Kidney (tissue), 14 donors: ENCODE data around the gene PTPRG. TPM values are rescaled to one million over a fixed set of nuclear protein-coding genes. Genes with fewer than 3 reads are reported as not detected.

Source experiments
- DNase-seq, 5 donors: peaks; one replicate each; pipeline ENCODE4 v3.0.0-alpha.2; 2013 to 2020
- FAIRE-seq: peaks from 2 replicates; lab custom pipeline; 2012; peaks lifted over from hg19 to GRCh38; lab: Jason Lieb, UNC
- H3K27ac ChIP-seq, 2 donors: one replicate each; pipeline ENCODE4 v1.7.0; 2013; ENCODE audit warnings: low read depth in 2 of 2, low read length in 2 of 2, inconsistent platforms in 1 of 2
- H3K27me3 ChIP-seq: one replicate; pipeline ENCODE4 v1.7.1; 2013; ENCODE audit warnings: low read length, inconsistent platforms; ENCODE audit not compliant: control insufficient read depth, insufficient read depth
- H3K36me3 ChIP-seq, 3 donors: one replicate each; pipeline versions ENCODE4 v1.7.0 to v1.7.1; 2013; ENCODE audit warnings: low read length in 3 of 3, control low read depth in 1 of 3, inconsistent platforms in 1 of 3; ENCODE audit not compliant: insufficient read depth in 3 of 3, control insufficient read depth in 2 of 3
- H3K4me1 ChIP-seq, 3 donors: one replicate each; pipeline versions ENCODE4 v1.7.0 to v1.7.1; 2013; ENCODE audit warnings: low read length in 3 of 3, inconsistent platforms in 1 of 3, low read depth in 1 of 3; ENCODE audit not compliant: control insufficient read depth in 2 of 3, insufficient read depth in 2 of 3
- H3K4me3 ChIP-seq, 3 donors: one replicate each; pipeline versions ENCODE4 v1.7.0 to v1.8.1; 2013; ENCODE audit warnings: low read length in 3 of 3, control low read depth in 1 of 3, inconsistent platforms in 1 of 3
- H3K9ac ChIP-seq, 3 donors: one replicate each; pipeline versions ENCODE4 v1.7.0 to v1.7.1; 2013; ENCODE audit warnings: low read length in 3 of 3, control low read depth in 1 of 3, inconsistent platforms in 1 of 3
- H3K9me3 ChIP-seq, 3 donors: one replicate each; pipeline versions ENCODE4 v1.7.0 to v1.7.1; 2013; ENCODE audit warnings: low read length in 3 of 3, control low read depth in 1 of 3, inconsistent platforms in 1 of 3; ENCODE audit not compliant: control insufficient read depth in 2 of 3, insufficient read depth in 1 of 3
- intact Hi-C: fragments of 100-400 bp; cut with DNase I; formaldehyde crosslinking; loops from one replicate; pipeline ENCODE4 v1.11.1; 2022
- polyA plus RNA-seq: library from polyadenylated mRNA; stranded (reverse); fragments of 350-450 nt; fragmentation: Illumina TruSeq; extraction: RNeasy Lipid Tissue Mini Kit (QIAGEN cat#74804); gene quantifications from one replicate; pipeline ENCODE4 v1.2.3, GENCODE V29; 2014; ENCODE audit warnings: low read depth, low replicate concordance; ENCODE audit not compliant: insufficient read depth
- total RNA-seq: library from RNA; stranded (reverse); fragmentation: NEBNext Ultra II Directional; extraction: Animal tissue kit (Norgen Biotek cat#: 25700); gene quantifications from one replicate; pipeline ENCODE4 v1.2.1, GENCODE V29; 2021
- TF ChIP-seq, protein P1 (sequence below): IDR thresholded peaks from 3 replicates; pipeline ENCODE4 v1.5.1; 2012; ENCODE audit warnings: mild to moderate bottlenecking, moderate library complexity, borderline replicate concordance; ENCODE audit not compliant: insufficient read depth; ENCODE audit errors: extremely low read depth
- donor health status: control.
- donor health status: control.
- donor health status: control.
- donor health status: control.
- donor health status: control.
- donor health status: DM: yes; HTN: yes; CAD: no.
- donor health status: Normal renal cell carcinoma (clear cell type).

Gene PTPRG
- total and polyA plus RNA-seq, 2 donors from 2014 or later: 9.2 to 154 TPM

DNA sequence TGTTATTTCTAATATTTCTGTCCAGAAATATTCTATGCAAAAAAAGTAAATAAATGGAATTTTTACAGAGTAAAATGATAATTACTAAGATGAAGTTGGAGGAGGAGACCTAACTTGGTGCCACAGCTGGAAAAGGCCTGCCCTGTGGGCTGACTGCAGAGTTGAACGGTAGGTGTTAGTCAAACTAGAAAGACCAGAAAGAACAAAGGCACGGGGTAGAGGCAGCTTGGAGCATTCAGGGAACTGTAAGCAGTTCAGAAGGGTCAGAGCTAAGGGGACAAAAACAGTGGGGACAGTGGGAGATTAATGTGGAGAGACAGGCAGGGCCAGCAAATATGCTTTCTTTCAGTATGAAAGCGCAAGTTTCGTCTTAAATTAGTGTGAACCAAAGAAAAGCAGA is 39.3 kb upstream of the PTPRG start:
- Histone ChIP-seq H3K9ac (no peak overlapping the region), H3K27ac (no peak overlapping the region), H3K9me3 (no peaks in the 10 kb centered on the region), H3K27me3 (no peaks in the 10 kb centered on the region), H3K36me3 (no peaks in the 10 kb centered on the region), H3K4me1 (peaks cover 0 to 8% (median 0%) of the 10 kb centered on the region in 3 donors), H3K4me3 (no peak overlapping the region)
- DNase-seq (peak in 2 of 5 donors; percentile 18 to 47), FAIRE-seq (no peak)
- intact Hi-C loops: no loop called here
- TF ChIP-seq, protein P1, sequence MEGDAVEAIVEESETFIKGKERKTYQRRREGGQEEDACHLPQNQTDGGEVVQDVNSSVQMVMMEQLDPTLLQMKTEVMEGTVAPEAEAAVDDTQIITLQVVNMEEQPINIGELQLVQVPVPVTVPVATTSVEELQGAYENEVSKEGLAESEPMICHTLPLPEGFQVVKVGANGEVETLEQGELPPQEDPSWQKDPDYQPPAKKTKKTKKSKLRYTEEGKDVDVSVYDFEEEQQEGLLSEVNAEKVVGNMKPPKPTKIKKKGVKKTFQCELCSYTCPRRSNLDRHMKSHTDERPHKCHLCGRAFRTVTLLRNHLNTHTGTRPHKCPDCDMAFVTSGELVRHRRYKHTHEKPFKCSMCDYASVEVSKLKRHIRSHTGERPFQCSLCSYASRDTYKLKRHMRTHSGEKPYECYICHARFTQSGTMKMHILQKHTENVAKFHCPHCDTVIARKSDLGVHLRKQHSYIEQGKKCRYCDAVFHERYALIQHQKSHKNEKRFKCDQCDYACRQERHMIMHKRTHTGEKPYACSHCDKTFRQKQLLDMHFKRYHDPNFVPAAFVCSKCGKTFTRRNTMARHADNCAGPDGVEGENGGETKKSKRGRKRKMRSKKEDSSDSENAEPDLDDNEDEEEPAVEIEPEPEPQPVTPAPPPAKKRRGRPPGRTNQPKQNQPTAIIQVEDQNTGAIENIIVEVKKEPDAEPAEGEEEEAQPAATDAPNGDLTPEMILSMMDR: no peak

DNA sequence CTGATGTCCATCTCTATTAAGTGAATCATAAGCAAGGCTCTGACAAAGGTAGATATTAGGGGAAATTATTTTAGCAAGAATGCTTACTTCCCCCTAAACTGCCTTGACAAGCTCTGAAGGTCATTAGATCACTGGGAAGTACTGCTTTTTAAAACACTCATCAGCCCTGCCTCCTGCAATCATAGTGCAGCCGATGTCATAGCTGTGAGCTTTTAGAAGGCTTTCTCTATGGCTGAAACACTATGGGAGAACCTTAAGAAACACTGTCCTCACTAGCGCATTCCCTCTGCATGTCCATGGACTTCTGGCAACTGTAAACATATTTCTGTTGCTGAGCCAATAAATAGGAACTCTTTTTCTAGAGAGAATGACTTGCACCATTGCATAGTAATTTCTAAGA is 38.7 kb upstream of the PTPRG start:
- Histone ChIP-seq H3K27ac (no peak overlapping the region), H3K36me3 (no peaks in the 10 kb centered on the region), H3K9me3 (no peaks in the 10 kb centered on the region), H3K4me1 (peaks cover 0 to 8% (median 0%) of the 10 kb centered on the region in 3 donors), H3K9ac (no peak overlapping the region), H3K4me3 (no peak overlapping the region), H3K27me3 (no peaks in the 10 kb centered on the region)
- no peak for FAIRE-seq
- DNase-seq: no peak
- TF ChIP-seq, protein P1: no peak
- intact Hi-C loops: no loop called here

- peak in 1 of 5 donors; percentile 49 for DNase-seq
- TF ChIP-seq, protein P1: no peak
- H3K4me1 ChIP-seq: peaks cover 0 to 8% (median 0%) of the 10 kb centered on the region in 3 donors
- H3K9me3 ChIP-seq: no peaks in the 10 kb centered on the region
- FAIRE-seq: no peak
- intact Hi-C loops: no loop called here
- H3K27ac ChIP-seq: no peak overlapping the region
- H3K9ac ChIP-seq: no peak overlapping the region
- H3K4me3 ChIP-seq: no peak overlapping the region
- no peaks in the 10 kb centered on the region for H3K27me3 ChIP-seq
- H3K36me3 ChIP-seq: no peaks in the 10 kb centered on the region
These were observed 36.4 kb upstream of the PTPRG start for GRCh38 chr3:61524933-61525332.

- Histone ChIP-seq H3K27ac (no peak overlapping the region), H3K9ac (no peak overlapping the region), H3K9me3 (no peaks in the 10 kb centered on the region), H3K4me3 (no peak overlapping the region), H3K36me3 (no peaks in the 10 kb centered on the region), H3K4me1 (peaks cover 0 to 7% (median 0%) of the 10 kb centered on the region in 3 donors), H3K27me3 (no peaks in the 10 kb centered on the region)
- DNase-seq: peak in 3 of 5 donors; percentile 28 to 62 (median 52)
- intact Hi-C loops: no loop called here
- TF ChIP-seq, protein P1: no peak
- FAIRE-seq: no peak
These were observed 35.1 kb upstream of the PTPRG start for GRCh38 chr3:61526308-61526707.
